ENCODE results near the gene TRMT61A.

Gene TRMT61A

DNA sequence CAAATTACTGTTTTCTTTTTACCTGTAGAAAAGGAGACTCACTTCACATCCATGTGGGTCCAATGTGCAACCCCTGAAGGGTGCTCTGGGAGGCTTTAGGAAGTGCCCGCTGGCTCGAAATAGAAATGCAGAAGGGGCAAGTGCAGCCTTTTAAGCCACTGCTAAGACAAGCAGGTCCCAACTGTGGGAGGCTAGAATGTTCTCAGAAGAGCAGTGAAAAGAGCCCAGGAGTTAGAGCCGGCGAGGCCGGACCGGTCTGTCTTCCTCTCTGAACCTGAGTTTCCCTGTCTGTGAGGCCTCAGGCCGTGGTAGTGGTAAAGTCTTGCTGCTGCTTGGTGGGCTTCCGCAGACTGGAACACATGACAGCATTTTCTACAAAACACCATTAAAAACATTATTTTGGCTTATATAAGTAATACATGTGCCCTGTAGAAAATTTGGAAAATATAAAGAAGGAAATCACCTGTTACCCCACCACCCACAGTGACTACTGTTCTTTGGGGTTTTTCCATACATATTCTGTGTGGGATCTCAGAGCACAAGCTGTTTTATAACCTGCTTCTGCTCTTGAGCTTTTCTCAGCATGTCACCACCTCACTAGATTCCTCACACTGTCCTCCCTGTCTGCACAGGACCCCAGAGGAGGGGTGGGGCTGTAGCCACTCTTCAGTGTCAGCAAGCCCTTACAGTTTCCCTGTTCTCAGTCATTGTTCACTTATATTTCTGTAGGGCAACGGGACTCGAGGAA, 12.4 kb upstream of the TRMT61A start:
- Histone ChIP-seq H3K27ac (peak overlapping the region in 1 of 2 donors; percentile 96), H3K4me3 (no peak overlapping the region)
- DNase-seq (ENCODE audit: low spot score), result no peak
- TF ChIP-seq, protein P1, sequence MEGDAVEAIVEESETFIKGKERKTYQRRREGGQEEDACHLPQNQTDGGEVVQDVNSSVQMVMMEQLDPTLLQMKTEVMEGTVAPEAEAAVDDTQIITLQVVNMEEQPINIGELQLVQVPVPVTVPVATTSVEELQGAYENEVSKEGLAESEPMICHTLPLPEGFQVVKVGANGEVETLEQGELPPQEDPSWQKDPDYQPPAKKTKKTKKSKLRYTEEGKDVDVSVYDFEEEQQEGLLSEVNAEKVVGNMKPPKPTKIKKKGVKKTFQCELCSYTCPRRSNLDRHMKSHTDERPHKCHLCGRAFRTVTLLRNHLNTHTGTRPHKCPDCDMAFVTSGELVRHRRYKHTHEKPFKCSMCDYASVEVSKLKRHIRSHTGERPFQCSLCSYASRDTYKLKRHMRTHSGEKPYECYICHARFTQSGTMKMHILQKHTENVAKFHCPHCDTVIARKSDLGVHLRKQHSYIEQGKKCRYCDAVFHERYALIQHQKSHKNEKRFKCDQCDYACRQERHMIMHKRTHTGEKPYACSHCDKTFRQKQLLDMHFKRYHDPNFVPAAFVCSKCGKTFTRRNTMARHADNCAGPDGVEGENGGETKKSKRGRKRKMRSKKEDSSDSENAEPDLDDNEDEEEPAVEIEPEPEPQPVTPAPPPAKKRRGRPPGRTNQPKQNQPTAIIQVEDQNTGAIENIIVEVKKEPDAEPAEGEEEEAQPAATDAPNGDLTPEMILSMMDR (IDR thresholded peaks at IDR 0.05), result no peak

DNA sequence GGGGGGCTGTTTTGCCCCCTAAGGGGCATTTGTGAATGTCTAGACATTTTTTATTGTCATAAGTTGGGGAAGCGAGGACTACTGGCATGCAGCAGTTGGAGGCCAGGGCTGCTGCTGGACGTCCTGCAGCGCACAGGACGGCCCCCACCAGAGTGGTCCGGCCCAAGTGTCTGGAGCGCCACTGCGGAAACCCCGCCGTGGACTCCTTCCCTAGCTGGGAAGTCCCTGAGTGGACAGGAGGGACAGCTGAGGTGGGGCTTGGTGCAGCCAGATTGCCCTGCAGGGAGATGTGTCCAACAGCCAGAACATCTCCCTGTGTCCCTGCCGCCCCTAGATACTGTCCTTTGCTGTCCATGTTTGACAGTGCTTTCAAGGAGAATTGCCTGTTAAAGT, 11.8 kb upstream of the TRMT61A start:
- no peak overlapping the region for H3K4me3 ChIP-seq
- TF ChIP-seq, protein P1 (IDR thresholded peaks at IDR 0.05), result no peak
- peak overlapping the region in 1 of 2 donors; percentile 96 for H3K27ac ChIP-seq
- no peak for DNase-seq (ENCODE audit: low spot score)

DNA sequence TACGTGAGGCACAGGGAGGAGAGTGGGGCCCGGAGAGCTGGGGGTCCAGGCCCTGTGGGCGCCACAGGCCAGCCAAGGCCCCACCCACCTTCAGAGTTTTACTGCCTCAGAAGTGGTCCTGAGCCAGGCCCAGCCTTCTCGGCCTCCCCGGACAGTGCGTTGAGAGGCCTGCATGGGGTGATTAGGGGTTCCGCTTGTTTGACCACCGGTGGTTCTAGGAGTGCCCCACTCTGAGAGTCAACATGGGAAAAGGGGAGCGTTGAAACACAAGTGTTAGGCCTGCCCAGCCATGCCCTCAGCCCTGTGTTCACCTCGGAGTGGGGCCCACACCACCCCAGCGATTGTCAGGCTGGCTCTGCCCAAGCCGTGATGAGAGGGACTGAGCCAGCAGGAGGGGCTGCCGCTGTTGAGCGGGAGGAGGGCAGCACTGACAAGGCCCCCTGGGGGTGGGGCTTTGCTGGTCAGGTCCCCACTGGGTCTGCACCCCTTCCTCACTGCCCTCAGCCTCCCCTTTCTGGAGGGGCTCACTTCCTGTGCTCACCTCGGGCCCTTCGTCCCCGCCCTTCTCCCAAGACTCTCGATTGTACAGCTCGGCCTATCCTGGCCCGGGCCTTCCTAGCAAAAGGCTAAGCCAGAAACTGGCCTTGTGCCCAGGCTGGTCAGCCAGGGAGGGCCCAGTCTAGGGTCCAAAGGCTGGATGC, 11.1 kb upstream of the TRMT61A start:
- peak overlapping the region; percentile 76 to 96 for H3K27ac ChIP-seq
- TF ChIP-seq, protein P1 (IDR thresholded peaks at IDR 0.05), result no peak
- no peak overlapping the region for H3K4me3 ChIP-seq
- peak; percentile 74 for DNase-seq (ENCODE audit: low spot score)

DNA sequence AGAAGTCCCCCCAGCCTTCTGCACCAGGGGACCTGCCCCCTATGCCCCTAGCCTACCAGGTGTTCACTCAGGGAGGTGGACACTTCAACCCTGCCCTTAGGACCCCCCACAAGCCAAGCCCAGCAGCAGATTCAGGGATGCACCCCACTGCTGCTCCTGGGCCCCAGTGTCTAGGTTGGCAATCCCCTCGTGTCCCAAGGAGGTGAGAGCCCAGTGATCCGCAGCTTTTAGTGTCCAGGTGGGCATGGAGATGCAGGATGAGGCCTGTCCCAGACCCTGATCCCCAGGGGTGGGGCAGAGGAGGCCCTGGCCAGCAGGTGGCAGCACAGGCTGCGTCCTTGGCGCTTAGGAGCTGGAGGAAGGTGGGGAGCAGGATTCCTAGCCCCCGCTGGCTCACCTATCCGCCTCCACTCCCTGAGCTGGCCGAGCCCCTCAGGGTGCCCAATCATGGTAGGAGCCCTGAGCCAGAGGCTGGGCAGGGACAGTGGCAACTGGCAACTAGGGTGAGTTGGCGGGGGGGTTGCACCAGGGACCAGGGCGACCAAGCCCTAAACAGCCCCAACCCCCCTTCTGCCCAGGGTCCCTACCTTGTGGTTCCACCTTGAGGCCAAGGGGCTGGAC, 10.5 kb upstream of the TRMT61A start:
- DNase-seq (ENCODE audit: low spot score), result peak; percentile 79
- Histone ChIP-seq H3K27ac (peak overlapping the region; percentile 76 to 96), H3K4me3 (no peak overlapping the region)
- TF ChIP-seq, protein P1 (IDR thresholded peaks at IDR 0.05), result peak; percentile 93

DNA sequence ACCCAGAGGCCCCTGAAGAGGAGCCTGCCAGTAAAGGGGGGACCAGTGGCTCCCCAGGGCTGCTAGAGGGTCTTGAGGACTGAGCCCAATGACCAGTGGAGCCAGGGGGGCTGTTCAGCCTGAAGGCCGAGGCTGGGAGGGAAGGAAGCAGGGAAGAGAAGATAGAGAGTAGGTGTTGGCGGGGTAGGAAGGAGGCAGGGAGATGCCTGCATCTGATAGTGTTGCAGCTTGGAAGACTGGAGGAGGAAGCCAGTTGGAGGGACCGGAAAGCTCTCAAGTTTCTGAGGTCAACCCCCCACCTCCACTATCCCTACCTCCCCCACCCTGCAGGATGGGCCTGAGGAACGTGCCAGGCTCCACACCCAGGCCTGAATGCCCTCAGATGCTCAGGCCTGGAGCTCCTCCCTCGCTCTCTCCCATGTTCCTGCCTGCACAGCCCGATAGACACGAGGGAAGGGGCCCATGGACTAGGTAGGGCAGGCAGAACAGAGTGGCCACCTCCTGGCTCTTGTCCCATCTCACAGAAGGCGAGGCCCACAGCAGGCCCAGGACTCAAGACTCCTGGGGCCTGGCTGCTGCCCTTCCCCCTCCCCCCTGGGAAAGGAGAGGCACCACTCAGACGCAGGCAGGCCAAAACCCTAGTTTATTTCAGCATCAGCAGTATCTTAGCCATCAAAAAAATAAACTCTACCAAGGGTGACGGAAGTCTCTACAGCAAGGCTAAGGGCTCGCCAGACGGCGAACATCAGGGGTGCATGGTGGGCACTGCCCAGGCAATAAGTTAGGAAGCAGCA, 9.8 kb upstream of the TRMT61A start:
- TF ChIP-seq, protein P1 (IDR thresholded peaks at IDR 0.05), result no peak
- peak overlapping the region; percentile 76 to 96 for H3K27ac ChIP-seq
- no peak overlapping the region for H3K4me3 ChIP-seq
- DNase-seq (ENCODE audit: low spot score), result peak; percentile 72

DNA sequence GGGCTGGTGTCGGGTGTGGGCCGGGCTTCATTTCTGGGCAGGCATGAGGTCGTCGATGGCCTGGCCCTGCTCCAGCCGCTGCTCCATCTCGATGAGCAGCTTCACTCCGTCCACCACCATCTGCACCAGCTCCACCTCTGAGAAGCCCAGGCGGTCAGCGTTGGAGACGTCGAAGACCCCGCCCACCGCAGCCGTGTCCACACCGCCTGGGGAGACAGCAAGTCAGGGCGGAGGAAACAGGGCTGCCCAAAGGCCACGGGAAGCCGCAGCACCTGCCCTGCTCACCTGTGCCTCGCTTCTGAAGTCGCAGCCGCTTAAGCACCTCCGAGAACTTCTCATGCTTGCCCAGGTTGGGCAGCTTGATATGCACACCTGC, 9.2 kb upstream of the TRMT61A start:
- TF ChIP-seq, protein P1 (IDR thresholded peaks at IDR 0.05), result no peak
- peak overlapping the region; percentile 74 for H3K4me3 ChIP-seq
- peak; percentile 76 for DNase-seq (ENCODE audit: low spot score)
- H3K27ac ChIP-seq, result peak overlapping the region; percentile 76 to 96

Measured in coronary artery (tissue), 2 donors.